ENCODE results near the gene OOSP3.
"Not testable (repeated sequence)": the region's sequence is repeated elsewhere in the genome, so short reads cannot be mapped to it uniquely, and the experiment has no call there.

Gene OOSP3

DNA sequence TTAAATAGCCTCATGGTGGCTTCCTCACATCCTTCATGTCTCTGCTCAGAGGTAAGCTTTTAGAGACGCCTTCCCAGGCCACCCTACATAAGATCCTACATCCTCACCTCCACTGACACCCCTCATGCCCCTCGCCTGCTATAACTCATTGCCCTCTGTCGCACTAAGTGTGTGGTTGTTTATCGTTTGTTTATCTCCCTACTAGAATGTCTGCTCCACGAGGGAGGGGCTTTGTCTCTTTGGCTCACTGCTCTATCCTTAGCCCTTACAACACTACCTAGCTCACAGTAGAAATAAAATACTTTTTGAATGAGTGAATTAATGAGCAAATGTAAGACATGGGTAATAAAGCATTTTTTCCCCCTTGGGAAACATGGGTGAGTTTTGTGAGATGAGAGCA is 32.0 kb upstream of the OOSP3 start:
- TF ChIP-seq, protein P1, sequence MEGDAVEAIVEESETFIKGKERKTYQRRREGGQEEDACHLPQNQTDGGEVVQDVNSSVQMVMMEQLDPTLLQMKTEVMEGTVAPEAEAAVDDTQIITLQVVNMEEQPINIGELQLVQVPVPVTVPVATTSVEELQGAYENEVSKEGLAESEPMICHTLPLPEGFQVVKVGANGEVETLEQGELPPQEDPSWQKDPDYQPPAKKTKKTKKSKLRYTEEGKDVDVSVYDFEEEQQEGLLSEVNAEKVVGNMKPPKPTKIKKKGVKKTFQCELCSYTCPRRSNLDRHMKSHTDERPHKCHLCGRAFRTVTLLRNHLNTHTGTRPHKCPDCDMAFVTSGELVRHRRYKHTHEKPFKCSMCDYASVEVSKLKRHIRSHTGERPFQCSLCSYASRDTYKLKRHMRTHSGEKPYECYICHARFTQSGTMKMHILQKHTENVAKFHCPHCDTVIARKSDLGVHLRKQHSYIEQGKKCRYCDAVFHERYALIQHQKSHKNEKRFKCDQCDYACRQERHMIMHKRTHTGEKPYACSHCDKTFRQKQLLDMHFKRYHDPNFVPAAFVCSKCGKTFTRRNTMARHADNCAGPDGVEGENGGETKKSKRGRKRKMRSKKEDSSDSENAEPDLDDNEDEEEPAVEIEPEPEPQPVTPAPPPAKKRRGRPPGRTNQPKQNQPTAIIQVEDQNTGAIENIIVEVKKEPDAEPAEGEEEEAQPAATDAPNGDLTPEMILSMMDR (IDR thresholded peaks at IDR 0.05), result no peak
- TF ChIP-seq ZFX (IDR thresholded peaks at IDR 0.05; ENCODE audit: borderline replicate concordance), result no peak
- no peak overlapping the region for H3K27ac ChIP-seq

DNA sequence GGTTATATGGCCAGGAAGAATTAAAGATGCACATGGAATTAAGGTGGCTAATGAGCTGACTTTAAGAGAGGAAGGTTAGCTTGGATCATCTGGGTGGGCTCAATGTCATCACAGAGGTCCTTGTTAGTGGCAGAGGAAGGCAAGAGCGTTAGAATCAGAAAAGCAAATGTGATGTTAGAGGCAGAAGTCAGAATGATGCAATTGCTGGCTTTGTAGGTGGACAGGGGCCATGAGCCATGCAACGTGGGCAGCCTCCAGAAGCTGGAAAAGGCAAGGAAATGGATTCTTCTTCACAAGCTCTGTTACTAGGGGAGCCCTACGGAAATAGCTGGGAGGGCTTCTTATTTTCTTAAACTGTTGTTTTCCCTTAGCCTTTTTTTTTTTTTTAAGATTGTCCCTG is 31.0 kb upstream of the OOSP3 start:
- TF ChIP-seq ZFX (IDR thresholded peaks at IDR 0.05; ENCODE audit: borderline replicate concordance), result no peak
- TF ChIP-seq, protein P1 (IDR thresholded peaks at IDR 0.05), result no peak
- no peak overlapping the region for H3K27ac ChIP-seq

DNA sequence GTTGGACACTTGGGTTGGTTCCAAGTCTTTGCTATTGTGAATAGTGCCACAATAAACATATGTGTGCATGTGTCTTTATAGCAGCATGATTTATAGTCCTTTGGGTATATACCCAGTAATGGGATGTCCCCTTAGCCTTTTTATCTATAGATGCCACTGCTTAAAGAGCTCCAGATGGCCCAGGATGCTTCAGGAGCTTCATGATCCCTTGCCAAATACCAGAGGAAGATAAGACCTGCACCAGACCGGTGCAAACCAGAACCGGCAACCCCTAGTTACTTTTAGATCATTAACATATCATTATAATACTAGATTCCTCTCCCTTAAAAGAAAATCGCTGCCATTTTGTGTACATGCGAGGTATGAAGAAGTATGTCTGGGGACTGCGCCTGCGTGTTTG is 30.1 kb upstream of the OOSP3 start:
- not testable (repeated sequence) for H3K27ac ChIP-seq

DNA sequence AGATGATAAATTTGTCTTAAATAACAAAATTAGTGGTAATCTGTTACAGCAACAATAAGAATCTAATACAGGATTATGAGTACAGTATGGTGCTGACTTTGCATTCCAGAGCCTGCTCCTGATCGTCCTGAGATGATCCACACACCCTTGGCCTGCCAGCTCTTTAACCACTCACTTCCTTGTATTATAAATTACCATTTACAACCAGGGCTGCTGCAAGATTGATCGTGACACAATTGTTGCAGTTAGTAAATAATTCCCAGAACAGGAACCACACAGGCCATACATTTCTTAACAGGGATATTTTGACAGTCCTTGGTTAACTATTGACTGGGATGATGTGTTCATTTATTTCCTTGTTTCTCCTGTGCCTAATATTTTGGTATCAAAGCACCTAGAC is 29.5 kb upstream of the OOSP3 start:
- H3K27ac ChIP-seq, result no peak overlapping the region
- TF ChIP-seq ZFX (IDR thresholded peaks at IDR 0.05; ENCODE audit: borderline replicate concordance), result no peak
- TF ChIP-seq, protein P1 (IDR thresholded peaks at IDR 0.05), result no peak

DNA sequence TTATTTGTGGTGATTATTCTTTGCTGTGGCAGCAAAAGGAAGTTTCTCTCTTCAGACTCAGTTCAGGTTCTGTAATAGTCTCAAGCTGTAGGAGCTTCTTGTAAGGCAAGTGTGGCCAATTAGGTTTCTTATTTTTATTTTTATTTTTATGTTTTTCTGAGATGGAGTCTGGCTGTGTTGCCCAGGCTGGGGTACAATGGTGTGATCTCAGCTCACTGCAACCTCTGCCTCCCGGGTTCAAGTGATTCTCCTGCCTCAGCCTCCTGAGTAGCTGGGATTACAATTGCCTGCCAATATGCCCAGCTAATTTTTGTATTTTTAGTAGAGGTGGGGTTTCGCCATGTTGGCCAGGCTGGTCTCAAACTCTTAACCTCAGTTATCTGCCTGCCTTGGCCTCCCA is 29.0 kb upstream of the OOSP3 start:
- not testable (repeated sequence) for H3K27ac ChIP-seq

DNA sequence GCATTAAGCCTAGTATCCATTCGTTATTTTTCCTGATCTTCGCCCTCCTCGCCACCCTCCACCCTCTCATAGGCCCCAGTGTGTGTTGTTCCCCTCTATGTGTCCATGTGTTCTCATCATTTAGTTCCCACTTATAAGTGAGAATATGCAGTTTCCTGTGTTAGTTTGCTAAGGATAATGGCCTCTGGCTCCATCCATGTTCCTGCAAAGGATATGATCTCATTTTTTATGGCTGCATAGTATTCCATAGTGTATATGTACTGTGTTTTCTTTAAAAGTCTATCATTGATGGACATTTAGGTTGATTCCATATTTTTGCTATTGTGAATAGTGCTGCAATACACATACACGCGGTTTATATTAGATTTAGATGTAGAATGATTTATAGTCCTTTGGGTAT is 27.2 kb upstream of the OOSP3 start:
- not testable (repeated sequence) for H3K27ac ChIP-seq

DNA sequence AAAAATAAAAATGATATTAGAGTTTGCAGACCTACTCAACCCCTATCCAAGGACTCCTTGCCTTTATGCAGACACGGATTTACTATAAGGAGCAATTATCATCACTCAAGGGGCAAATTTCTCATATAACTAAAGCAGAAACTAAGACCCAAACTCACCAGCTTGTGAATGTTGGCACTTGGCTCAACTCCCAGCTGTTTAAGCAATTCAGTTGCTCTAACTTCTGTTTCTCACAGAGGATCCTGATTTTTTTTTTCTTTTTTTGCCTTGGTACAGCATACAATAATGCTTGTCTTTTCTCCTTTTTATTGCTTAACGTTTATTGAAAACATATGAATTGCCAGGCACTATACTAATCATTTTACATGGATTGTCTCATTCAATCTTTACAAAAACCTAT is 23.7 kb upstream of the OOSP3 start:
- H3K27ac ChIP-seq, result no peak overlapping the region
- TF ChIP-seq ZFX (IDR thresholded peaks at IDR 0.05; ENCODE audit: borderline replicate concordance), result no peak
- TF ChIP-seq, protein P1 (IDR thresholded peaks at IDR 0.05), result no peak

DNA sequence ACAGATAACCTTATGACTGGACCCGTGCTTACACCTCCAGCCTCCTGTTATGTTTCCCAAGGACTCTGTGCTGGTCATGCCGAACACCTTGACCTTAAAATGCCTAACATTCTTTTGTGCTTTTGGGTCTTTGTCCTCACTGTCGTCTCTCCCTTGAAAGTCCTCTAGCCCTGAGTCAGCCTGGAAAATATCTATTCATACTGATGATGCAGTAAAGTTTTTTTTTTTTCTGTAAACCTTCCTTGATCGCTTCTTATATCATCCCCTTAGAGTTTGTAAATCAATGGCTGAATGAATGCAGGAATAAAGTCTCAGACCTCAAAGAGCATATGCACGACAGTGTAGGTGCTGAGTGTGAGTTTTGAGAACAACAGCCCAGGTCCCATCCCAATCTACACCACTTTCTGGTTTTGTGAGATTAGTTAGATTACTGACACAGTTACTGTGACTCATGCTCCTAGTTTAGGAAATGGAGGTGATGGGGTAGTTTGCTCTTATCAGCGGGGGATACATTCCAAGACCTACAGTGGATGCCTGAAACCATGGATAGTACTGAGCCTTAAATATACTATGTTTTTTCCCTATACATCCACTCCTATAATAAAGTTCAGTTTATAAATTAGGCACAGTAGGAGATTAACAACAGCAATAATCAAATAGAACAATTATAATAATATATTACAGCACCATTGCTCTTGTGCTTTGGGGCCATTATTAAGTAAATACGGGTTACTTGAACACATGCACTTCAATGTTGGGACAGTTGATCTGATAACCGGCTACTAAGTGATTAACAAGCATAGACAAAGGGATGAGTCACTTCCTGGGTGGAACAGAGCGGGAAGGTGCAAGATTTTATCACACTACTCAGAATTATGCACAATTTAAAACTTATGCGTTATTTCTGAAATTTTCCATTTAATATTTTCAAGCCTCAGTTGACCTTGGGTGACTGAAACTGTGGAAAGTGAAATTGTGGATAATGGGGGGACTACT is 20.8 kb upstream of the OOSP3 start:
- no peak overlapping the region for H3K27ac ChIP-seq

More for the DNA sequence above, 20.8 kb upstream of the OOSP3 start:
- no peak for TF ChIP-seq ZFX (IDR thresholded peaks at IDR 0.05; ENCODE audit: borderline replicate concordance)
- TF ChIP-seq, protein P1 (IDR thresholded peaks at IDR 0.05), result no peak

Data from 22Rv1 (cell line).